ENCODE data around the gene EXOSC9. TPM values are rescaled to one million over a fixed set of nuclear protein-coding genes. Genes with fewer than 3 reads are reported as not detected.
"Not testable (repeated sequence)": the region's sequence is repeated elsewhere in the genome, so short reads cannot be mapped to it uniquely, and the experiment has no call there.

The EXOSC9 gene
- total and polyA plus RNA-seq, 2 of the 8 experiments (the other 6 are each of a cell fraction or from before 2014, with no cell fraction given): 33.2 to 54.9 TPM

DNA sequence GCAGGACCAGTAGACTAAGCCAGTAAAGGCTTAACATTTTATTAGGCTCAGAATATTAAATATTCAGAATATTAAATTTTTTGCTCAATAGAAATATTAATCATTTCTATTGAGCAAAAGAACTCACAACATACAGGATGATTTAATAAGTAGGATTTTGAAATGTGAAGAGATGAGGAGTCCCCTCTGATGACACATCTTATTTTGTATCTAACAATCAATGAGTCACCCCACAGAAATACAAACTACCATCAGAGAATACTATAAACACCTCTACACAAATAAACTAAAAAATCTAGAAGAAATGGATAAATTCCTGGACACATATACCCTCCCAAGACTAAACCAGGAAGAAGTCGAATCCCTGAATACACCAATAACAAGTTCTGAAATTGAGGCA is 49.0 kb upstream of the EXOSC9 start:
- CTCF ChIA-PET (ENCODE audit: partially characterized antibody); FAIRE-seq; H3K79me1 ChIP-seq (ENCODE audit: low read depth, low read length): not testable (repeated sequence)

More for the DNA sequence above, 49.0 kb upstream of the EXOSC9 start:
- H4K20me1 ChIP-seq (replicated peaks in 1 of 2; ENCODE audit: control insufficient read depth in 1 of 2, insufficient read depth in 2 of 2, low read length in 2 of 2); H2AFZ ChIP-seq (ENCODE audit: low read length); H3K18ac ChIP-seq (ENCODE audit: extremely low read depth, low read length); H2BK12ac ChIP-seq (ENCODE audit: low read depth, low read length); H3K4me1 ChIP-seq (replicated peaks in 1 of 4; ENCODE audit: control insufficient read depth in 3 of 4, insufficient read depth in 4 of 4, low read length in 3 of 4); H2BK20ac ChIP-seq (ENCODE audit: low read length); H3K79me2 ChIP-seq (ENCODE audit: control insufficient read depth in 1 of 2, insufficient read depth in 2 of 2, low read length in 2 of 2); H3K4me3 ChIP-seq (ENCODE audit: extremely low read depth in 1 of 4, insufficient read depth in 2 of 4, low read depth in 3 of 4, low read length in 4 of 4); H2BK15ac ChIP-seq (ENCODE audit: low read length); H3K23ac ChIP-seq (ENCODE audit: insufficient read length); H3K56ac ChIP-seq (replicated peaks; ENCODE audit: insufficient read length, low read depth, low read length); H3K14ac ChIP-seq (ENCODE audit: insufficient read length); H3K23me2 ChIP-seq (ENCODE audit: low read depth, low read length); H4K91ac ChIP-seq (replicated peaks; ENCODE audit: insufficient read length, low read length); H2BK120ac ChIP-seq (replicated peaks; ENCODE audit: low read depth, low read length); H3K4me2 ChIP-seq (ENCODE audit: insufficient read depth in 1 of 2, low read depth in 2 of 2, low read length in 2 of 2); H4K5ac ChIP-seq (ENCODE audit: insufficient read length, low read depth, low read length); H3K27ac ChIP-seq (ENCODE audit: low read depth, low read length); H2BK5ac ChIP-seq (ENCODE audit: low read depth, low read length); H2AK5ac ChIP-seq (ENCODE audit: low read depth, low read length); H3K4ac ChIP-seq (replicated peaks; ENCODE audit: insufficient read length, low read depth, low read length); H3K36me3 ChIP-seq (ENCODE audit: control insufficient read depth in 2 of 4, insufficient read depth in 4 of 4, low read length in 3 of 4); H3K9ac ChIP-seq (replicated peaks in 1 of 4; ENCODE audit: extremely low read depth in 1 of 4, low read depth in 3 of 4, low read length in 3 of 4); H3K9me3 ChIP-seq (ENCODE audit: insufficient read depth in 2 of 2, low read depth in 1 of 2, low read length in 1 of 2); POLR2A ChIA-PET (ENCODE audit: partially characterized antibody); H4K8ac ChIP-seq (ENCODE audit: extremely low read depth, insufficient read depth, low read length); DNase-seq (ENCODE audit: low read depth in 1 of 2, low spot score in 2 of 2): not testable (repeated sequence)
- WGBS, 2 experiments (ENCODE audit: extremely low coverage in 1 of 2, insufficient coverage in 1 of 2, insufficient read length in 1 of 2, insufficient replicate concordance in 2 of 2, low coverage in 1 of 2, low lambda C conversion rate in 2 of 2, missing lambda C conversion rate in 1 of 2): 88% methylated on average over 1 of the region's 1 CpG; no CpG with 5 or more reads in 1 of the 2 experiments
- peaks cover 1 to 34% (median 25%) of the 10 kb centered on the region in 4 experiments; a peak in 6 of 7 replicates for H3K27me3 ChIP-seq (replicated peaks in 1 of 4; ENCODE audit: control insufficient read depth in 3 of 4, extremely low read depth in 1 of 4, insufficient read depth in 3 of 4, low read length in 3 of 4)

All from H1 (cell line).